Activated B cell treated with CpG ODN at 0.5 μM for 24 hours (primary cell): ENCODE data around the gene CLASP1. TPM values are rescaled to one million over a fixed set of nuclear protein-coding genes. Genes with fewer than 3 reads are reported as not detected.

Experiments
- ATAC-seq: fragments of 200-7000 bp; cut with Tn5 transposase; one replicate; pipeline ENCODE4 v1.10.0; 2021; ENCODE audit warnings: low read depth, mild to moderate bottlenecking, moderate library complexity
- CTCF ChIA-PET: fragments of 350-600 bp; sonication (Branson Sonifier 250); formaldehyde crosslinking; loops from one replicate; lab custom pipeline; 2021; ENCODE audit warnings: antibody characterized with exemption; lab: Charles Lee
- POLR2A ChIA-PET: fragments of 350-600 bp; sonication (Branson Sonifier 250); formaldehyde crosslinking; loops from one replicate; lab custom pipeline; 2021; ENCODE audit warnings: antibody characterized with exemption; lab: Charles Lee
- DNase-seq: peaks from one replicate; pipeline ENCODE4 v3.0.0; 2022
- H3K27ac Mint-ChIP-seq: one replicate; pipeline ENCODE4 v1.8.0; 2020; ENCODE audit warnings: mixed read lengths
- H3K27me3 Mint-ChIP-seq: one replicate; pipeline ENCODE4 v1.8.0; 2021; ENCODE audit warnings: mixed read lengths
- H3K36me3 Mint-ChIP-seq: one replicate; pipeline ENCODE4 v1.8.0; 2021; ENCODE audit warnings: low read depth, mixed read lengths
- H3K4me1 Mint-ChIP-seq: one replicate; pipeline ENCODE4 v1.8.0; 2021; ENCODE audit warnings: mixed read lengths
- H3K4me3 Mint-ChIP-seq: one replicate; pipeline ENCODE4 v1.8.0; 2020; ENCODE audit warnings: mild to moderate bottlenecking, mixed read lengths
- H3K9me3 Mint-ChIP-seq: one replicate; pipeline ENCODE4 v1.8.0; 2020; ENCODE audit warnings: mixed read lengths
- CTCF ChIP-seq: fragments of 200-600 bp; IDR thresholded peaks from one replicate; pipeline ENCODE4 v1.8.0; 2022; ENCODE audit warnings: antibody characterized with exemption, mild to moderate bottlenecking
- intact Hi-C: fragments of 100-400 bp; cut with micrococcal nuclease; formaldehyde crosslinking; loops from one replicate; pipeline ENCODE4 v1.15.1; 2024
- total RNA-seq: library from RNA; stranded (reverse); gene quantifications from 2 replicates; pipeline ENCODE4 v1.2.3, GENCODE V29; 2022

CLASP1 gene
- total RNA-seq, 1 donor from 2014 or later = 65.0 TPM

DNA sequence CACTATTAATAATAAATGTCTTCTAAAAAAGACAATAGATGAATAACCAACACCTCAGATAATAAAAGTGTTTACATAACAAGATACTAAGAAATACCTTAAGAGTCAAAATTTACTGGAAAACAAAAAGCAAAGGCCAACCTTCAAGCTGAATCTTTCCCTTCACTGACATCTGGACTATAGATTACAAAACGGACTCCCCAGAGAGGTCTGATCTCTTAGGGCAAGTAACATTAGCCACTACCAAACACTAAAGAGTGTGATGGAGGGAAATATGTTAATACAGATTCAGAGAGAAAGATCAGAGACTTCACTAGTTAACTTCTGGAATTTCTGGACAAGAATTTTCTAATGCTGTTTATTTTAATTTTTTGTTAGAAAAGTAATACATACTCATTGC lies 13.9 kb downstream of the CLASP1 start:
- ChIA-PET CTCF (interaction anchor here (1.2 kb wide), 1 partner anchor 8 kb away, joined by 3 read pairs; no protein-coding TSS in a partner anchor), POLR2A (no interaction called here)
- DNase-seq = no peak
- intact Hi-C loops = no loop called here
- Mint-ChIP-seq H3K4me3 (no peak overlapping the region), H3K27me3 (no peaks in the 10 kb centered on the region), H3K27ac (no peak overlapping the region), H3K4me1 (peaks cover 25% of the 10 kb centered on the region), H3K36me3 (peaks cover 24% of the 10 kb centered on the region), H3K9me3 (peaks cover 8% of the 10 kb centered on the region)
- ATAC-seq = no peak
- TF ChIP-seq CTCF = no peak

- TF ChIP-seq CTCF = no peak
- ChIA-PET CTCF (interaction anchor here (1.2 kb wide), 1 partner anchor 9 kb away, joined by 3 read pairs; no protein-coding TSS in a partner anchor), POLR2A (no interaction called here)
- no peak overlapping the region for H3K4me3 Mint-ChIP-seq
- peaks cover 18% of the 10 kb centered on the region for H3K36me3 Mint-ChIP-seq
- no peaks in the 10 kb centered on the region for H3K27me3 Mint-ChIP-seq
- no peak overlapping the region for H3K27ac Mint-ChIP-seq
- intact Hi-C loops = no loop called here
- H3K9me3 Mint-ChIP-seq = peaks cover 8% of the 10 kb centered on the region
- DNase-seq = no peak
- ATAC-seq = no peak
- peaks cover 25% of the 10 kb centered on the region for H3K4me1 Mint-ChIP-seq
Observed at GRCh38 chr2:121634354-121635307, 14.6 kb downstream of the CLASP1 start.

- Mint-ChIP-seq H3K9me3 (peaks cover 8% of the 10 kb centered on the region), H3K27me3 (no peaks in the 10 kb centered on the region), H3K4me3 (no peak overlapping the region), H3K27ac (no peak overlapping the region), H3K4me1 (peaks cover 25% of the 10 kb centered on the region), H3K36me3 (peaks cover 18% of the 10 kb centered on the region)
- no peak for TF ChIP-seq CTCF
- ChIA-PET POLR2A (no interaction called here), CTCF (no interaction called here)
- DNase-seq (no peak), ATAC-seq (no peak)
- intact Hi-C loops = no loop called here
Observed at GRCh38 chr2:121633463-121633862, 15.8 kb downstream of the CLASP1 start.

DNA sequence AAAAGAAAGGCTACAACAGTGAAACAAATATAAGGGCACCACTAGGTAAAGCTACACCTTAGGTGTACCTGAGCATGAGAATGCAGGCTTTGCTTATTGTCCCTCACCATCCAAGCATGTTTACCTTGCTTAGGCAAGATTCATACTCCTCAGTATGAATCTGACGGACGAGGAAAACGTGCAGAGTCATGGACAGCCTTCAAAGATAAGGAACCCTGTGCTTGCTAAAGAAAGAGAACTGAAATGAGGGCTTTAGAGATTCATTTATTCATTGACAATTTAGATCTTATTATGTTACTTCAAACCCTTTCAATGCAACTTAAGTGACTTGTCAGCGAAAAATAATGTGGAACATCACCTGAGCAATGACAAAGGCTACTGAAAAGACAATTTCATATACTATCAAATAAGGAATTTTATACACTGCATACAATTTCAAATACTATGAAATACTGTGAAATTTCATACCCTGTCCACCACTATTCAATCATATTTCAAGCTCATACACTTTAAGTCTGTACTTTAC lies 21.7 kb downstream of the CLASP1 start:
- POLR2A ChIA-PET = interaction anchor here (1.2 kb wide), 1 partner anchor 22 kb away, joined by 3 read pairs; the partner anchor contains the start of gene CLASP1
- CTCF ChIA-PET = no interaction called here
- H3K27ac Mint-ChIP-seq = no peak overlapping the region
- DNase-seq (no peak), ATAC-seq (no peak)
- H3K36me3 Mint-ChIP-seq = peaks cover 19% of the 10 kb centered on the region
- peaks cover 3% of the 10 kb centered on the region for H3K4me1 Mint-ChIP-seq
- intact Hi-C loops = no loop called here
- H3K9me3 Mint-ChIP-seq = no peaks in the 10 kb centered on the region
- no peak for TF ChIP-seq CTCF
- no peaks in the 10 kb centered on the region for H3K27me3 Mint-ChIP-seq
- no peak overlapping the region for H3K4me3 Mint-ChIP-seq
